ENCODE results near the gene DDX52. TPM values are rescaled to one million over a fixed set of nuclear protein-coding genes. Genes with fewer than 3 reads are reported as not detected.
A peak's percentile ranks its signal among the peaks of the same experiment; 100 is the strongest.

DDX52 gene
- total and polyA plus RNA-seq, 2 of the 13 experiments (the other 11 are each of a cell fraction or from before 2014, with no cell fraction given): 8.9 to 36.1 TPM

DNA sequence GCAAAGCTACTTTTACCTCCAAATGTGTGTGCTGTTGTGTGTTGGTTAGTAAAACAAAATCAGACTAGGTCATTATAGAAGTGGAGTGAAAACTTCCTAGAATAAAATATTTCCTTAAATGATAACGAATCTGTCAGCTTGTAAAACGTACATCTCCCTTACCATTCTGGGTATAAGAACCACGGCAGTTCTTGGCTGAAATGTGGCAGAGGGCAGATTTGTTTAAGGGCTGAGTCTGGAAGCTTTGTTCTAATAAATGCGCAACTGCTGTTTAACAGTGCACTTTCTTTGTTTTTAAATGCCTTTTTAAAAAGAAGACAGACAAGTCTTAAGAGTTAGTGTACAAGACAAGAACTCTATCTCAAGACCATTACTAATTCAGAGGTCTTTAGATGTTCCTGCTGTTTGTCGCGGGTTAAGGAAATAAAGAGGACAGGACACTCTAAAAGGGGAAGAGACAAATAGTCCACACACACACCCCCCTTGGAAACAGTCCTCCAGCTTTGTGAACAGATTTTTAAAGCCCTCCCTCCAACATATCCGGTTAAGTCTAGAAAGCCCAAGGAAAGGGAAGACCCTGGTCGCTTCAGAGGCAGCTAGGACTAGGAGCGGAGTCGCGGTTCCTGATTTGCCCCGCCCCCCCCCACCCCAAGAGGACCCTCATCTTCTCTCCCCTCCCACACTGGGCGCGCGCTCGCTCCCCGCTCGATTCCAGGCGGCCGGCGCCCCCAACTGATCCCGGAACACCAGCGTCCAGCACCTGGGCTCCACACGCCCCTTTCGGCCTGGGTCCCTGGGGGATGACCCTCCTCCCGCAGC lies 34.7 kb downstream of the DDX52 start:
- BruUV-seq (replicated peaks): TSS peak; percentile 68
- ATAC-seq (peak; percentile 79), DNase-seq (ENCODE audit: low spot score) (peak; percentile 39), FAIRE-seq (no peak)
- Histone ChIP-seq H3K79me2 (ENCODE audit: insufficient read depth, low read length) (peaks cover 26% of the 10 kb centered on the region), H3K27ac (ENCODE audit: extremely low read length, insufficient read depth, low read length) (peak overlapping the region; percentile 92), H4K20me1 (ENCODE audit: insufficient read depth, low read length) (no peaks in the 10 kb centered on the region; the same call in 1 of the 2 replicates), H3K9ac (ENCODE audit: insufficient read depth, low read depth, low read length) (peak overlapping the region; percentile 89), H3K4me3 (replicated peaks in 1 of 3; ENCODE audit: insufficient read depth in 1 of 3, low read depth in 2 of 3, low read length in 3 of 3) (peak overlapping the region; percentile 89 to 99 (median 92)), H3K9me3 (ENCODE audit: low read length) (no peaks in the 10 kb centered on the region), H3K27me3 (ENCODE audit: control insufficient read depth in 1 of 2, insufficient read depth in 2 of 2, low read length in 2 of 2) (no peaks in the 10 kb centered on the region), H2AFZ (ENCODE audit: low read length) (peak overlapping the region; percentile 46), H3K4me2 (ENCODE audit: low read depth, low read length) (peak overlapping the region; percentile 77), H3K4me1 (ENCODE audit: insufficient read depth, low read length) (peaks cover 28% of the 10 kb centered on the region), H3K36me3 (replicated peaks in 1 of 2; ENCODE audit: control insufficient read depth in 1 of 2, insufficient read depth in 2 of 2, low read length in 2 of 2) (peaks cover 0 to 8% of the 10 kb centered on the region in 2 experiments; a peak in 1 of 5 replicates)
- 2% methylated on average over 8 of the region's 26 CpGs for WGBS (ENCODE audit: low lambda C conversion rate)
- ChIA-PET POLR2A (interaction anchor here (0.8 to 2.1 kb wide), 10 partner anchors 8 to 208 kb away, joined by 3 to 9 read pairs (median 3); partner anchors contain the start of gene DUSP14), CTCF (ENCODE audit: low intra/inter-chr PET ratio, low total read pairs) (no interaction called here)
- TF ChIP-seq ZNF816 (CRISPR knock-in tag; IDR thresholded peaks at IDR 0.05; ENCODE audit: borderline replicate concordance) (0 out of 2 replicates have a peak, but pooled peaks have one; percentile 13), PITX1 (CRISPR knock-in tag; IDR thresholded peaks at IDR 0.05) (peak; percentile 3; the same call in 1 of the 2 replicates), GABPA (IDR thresholded peaks at IDR 0.05; ENCODE audit: low read depth, low read length) (peak; percentile 17; the same call in 1 of the 2 replicates), GABPA (CRISPR knock-in tag; IDR thresholded peaks at IDR 0.05; ENCODE audit: low read depth) (no peak), ZNF839 (CRISPR knock-in tag; IDR thresholded peaks at IDR 0.05; ENCODE audit: borderline replicate concordance) (no peak), PRMT3 (CRISPR knock-in tag; IDR thresholded peaks at IDR 0.05; ENCODE audit: borderline replicate concordance, low read depth) (0 out of 2 replicates have a peak, but pooled peaks have one; percentile 58), U2AF2 (IDR thresholded peaks at IDR 0.05; ENCODE audit: low read depth, low read length) (no peak), ZFP82 (CRISPR knock-in tag; IDR thresholded peaks at IDR 0.05; ENCODE audit: borderline replicate concordance) (0 out of 2 replicates have a peak, but pooled peaks have one; percentile 33), RXRB (CRISPR knock-in tag; IDR thresholded peaks at IDR 0.05; ENCODE audit: borderline replicate concordance) (no peak), ZNF850 (CRISPR knock-in tag; conservative IDR thresholded peaks at IDR 0.05) (0 out of 2 replicates have a peak, but pooled peaks have one; percentile 32), ZNF777 (CRISPR knock-in tag; IDR thresholded peaks at IDR 0.05) (no peak)
- TF ChIP-seq, protein P1, sequence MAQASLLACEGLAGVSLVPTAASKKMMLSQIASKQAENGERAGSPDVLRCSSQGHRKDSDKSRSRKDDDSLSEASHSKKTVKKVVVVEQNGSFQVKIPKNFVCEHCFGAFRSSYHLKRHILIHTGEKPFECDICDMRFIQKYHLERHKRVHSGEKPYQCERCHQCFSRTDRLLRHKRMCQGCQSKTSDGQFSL (CRISPR knock-in tag; IDR thresholded peaks at IDR 0.05): 0 out of 2 replicates have a peak, but pooled peaks have one; percentile 11
- TF ChIP-seq, protein P2, sequence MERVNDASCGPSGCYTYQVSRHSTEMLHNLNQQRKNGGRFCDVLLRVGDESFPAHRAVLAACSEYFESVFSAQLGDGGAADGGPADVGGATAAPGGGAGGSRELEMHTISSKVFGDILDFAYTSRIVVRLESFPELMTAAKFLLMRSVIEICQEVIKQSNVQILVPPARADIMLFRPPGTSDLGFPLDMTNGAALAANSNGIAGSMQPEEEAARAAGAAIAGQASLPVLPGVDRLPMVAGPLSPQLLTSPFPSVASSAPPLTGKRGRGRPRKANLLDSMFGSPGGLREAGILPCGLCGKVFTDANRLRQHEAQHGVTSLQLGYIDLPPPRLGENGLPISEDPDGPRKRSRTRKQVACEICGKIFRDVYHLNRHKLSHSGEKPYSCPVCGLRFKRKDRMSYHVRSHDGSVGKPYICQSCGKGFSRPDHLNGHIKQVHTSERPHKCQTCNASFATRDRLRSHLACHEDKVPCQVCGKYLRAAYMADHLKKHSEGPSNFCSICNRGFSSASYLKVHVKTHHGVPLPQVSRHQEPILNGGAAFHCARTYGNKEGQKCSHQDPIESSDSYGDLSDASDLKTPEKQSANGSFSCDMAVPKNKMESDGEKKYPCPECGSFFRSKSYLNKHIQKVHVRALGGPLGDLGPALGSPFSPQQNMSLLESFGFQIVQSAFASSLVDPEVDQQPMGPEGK (CRISPR knock-in tag; IDR thresholded peaks at IDR 0.05): 0 out of 2 replicates have a peak, but pooled peaks have one; percentile 38
- in situ Hi-C loops (cut with HindIII; ENCODE audit: extremely low pct_ligation_motif_present, low pct_unique_long_range_greater_than_20kb) (no loop called here), intact Hi-C loops (cut with micrococcal nuclease; ENCODE audit: unreplicated experiment) (loop anchor here (1.0 kb wide), 1 partner anchor 81 kb away; no protein-coding TSS in a partner anchor)

All from HepG2 (cell line).